Measurements from ENCODE around the gene C21orf91.

Gene C21orf91

GRCh38 chr21:17819114-17819876, at the start of gene C21orf91:
TSS of gene C21orf91 (minus strand) at chr21:17819356. CDS start at chr21:17818318, 1,038 bp downstream.
- ATAC-seq (ENCODE audit: low read depth) (peak; percentile 82), DNase-seq (ENCODE audit: low spot score in 2 of 2) (peak; percentile 85 to 89)
- Mint-ChIP-seq H3K27me3 (no peaks in the 10 kb centered on the region), H3K27ac (peak within 1 kb of the TSS; percentile 96), H3K4me1 (peaks cover 13% of the 10 kb centered on the region), H3K4me3 (peak within 1 kb of the TSS; percentile 92), H3K9me3 (no peaks in the 10 kb centered on the region), H3K36me3 (peaks cover 4% of the 10 kb centered on the region)

GRCh38 chr21:17866590-17866989, 47.4 kb upstream of the C21orf91 start:
- Mint-ChIP-seq H3K27ac (no peak overlapping the region), H3K4me1 (no peaks in the 10 kb centered on the region), H3K4me3 (no peak overlapping the region), H3K9me3 (peaks cover 3% of the 10 kb centered on the region), H3K36me3 (no peaks in the 10 kb centered on the region), H3K27me3 (no peaks in the 10 kb centered on the region)
- ATAC-seq (ENCODE audit: low read depth) (no peak), DNase-seq (ENCODE audit: low spot score in 2 of 2) (no peak)

- peaks cover 6% of the 10 kb centered on the region for H3K27me3 Mint-ChIP-seq
- no peak overlapping the region for H3K27ac Mint-ChIP-seq
- H3K4me3 Mint-ChIP-seq, result no peak overlapping the region
- no peaks in the 10 kb centered on the region for H3K36me3 Mint-ChIP-seq
- no peaks in the 10 kb centered on the region for H3K4me1 Mint-ChIP-seq
- DNase-seq (ENCODE audit: low spot score in 2 of 2) (no peak), ATAC-seq (ENCODE audit: low read depth) (no peak)
- no peaks in the 10 kb centered on the region for H3K9me3 Mint-ChIP-seq
Measured at GRCh38 chr21:17859661-17860060, 40.5 kb upstream of the C21orf91 start.

- DNase-seq (ENCODE audit: low spot score in 2 of 2) (no peak), ATAC-seq (ENCODE audit: low read depth) (no peak)
- H3K36me3 Mint-ChIP-seq, result no peaks in the 10 kb centered on the region
- peaks cover 1% of the 10 kb centered on the region for H3K4me1 Mint-ChIP-seq
- no peak overlapping the region for H3K4me3 Mint-ChIP-seq
- no peak overlapping the region for H3K27ac Mint-ChIP-seq
- H3K9me3 Mint-ChIP-seq, result no peaks in the 10 kb centered on the region
- peaks cover 6% of the 10 kb centered on the region for H3K27me3 Mint-ChIP-seq
Measured at GRCh38 chr21:17858747-17859146, 39.6 kb upstream of the C21orf91 start.

- Mint-ChIP-seq H3K27me3 (peaks cover 3% of the 10 kb centered on the region), H3K4me3 (no peak overlapping the region), H3K27ac (no peak overlapping the region), H3K36me3 (no peaks in the 10 kb centered on the region), H3K9me3 (no peaks in the 10 kb centered on the region), H3K4me1 (peaks cover 5% of the 10 kb centered on the region)
- ATAC-seq (ENCODE audit: low read depth), result no peak
- no peak for DNase-seq (ENCODE audit: low spot score in 2 of 2)
Measured at GRCh38 chr21:17854745-17855144, 35.6 kb upstream of the C21orf91 start.

GRCh38 chr21:17853393-17854275, 34.5 kb upstream of the C21orf91 start:
- Mint-ChIP-seq H3K4me3 (no peak overlapping the region), H3K27me3 (peaks cover 3% of the 10 kb centered on the region), H3K9me3 (no peaks in the 10 kb centered on the region), H3K27ac (no peak overlapping the region), H3K36me3 (no peaks in the 10 kb centered on the region), H3K4me1 (peaks cover 5% of the 10 kb centered on the region)
- DNase-seq (ENCODE audit: low spot score in 2 of 2), result no peak
- ATAC-seq (ENCODE audit: low read depth), result no peak

GRCh38 chr21:17848228-17848627, 29.1 kb upstream of the C21orf91 start:
- Mint-ChIP-seq H3K27ac (no peak overlapping the region), H3K27me3 (no peaks in the 10 kb centered on the region), H3K4me1 (peaks cover 2% of the 10 kb centered on the region)

DNA sequence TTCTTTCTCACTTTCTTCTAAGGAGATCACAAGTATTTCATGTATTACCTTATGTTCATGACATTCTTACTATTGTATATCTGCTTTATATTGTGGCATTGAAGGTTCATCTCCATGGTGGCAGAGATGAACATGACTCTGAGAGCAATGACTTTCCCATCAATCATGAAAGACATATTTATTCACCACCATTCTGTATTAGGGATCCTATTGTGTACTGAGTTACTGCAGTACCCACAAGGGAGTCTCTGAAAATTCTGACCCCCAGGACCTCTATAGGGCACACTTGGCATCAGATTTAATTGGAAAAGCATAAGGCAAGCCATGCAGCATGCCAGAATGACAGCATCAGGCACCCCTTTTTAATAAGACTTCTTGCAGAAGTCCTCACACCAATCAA, 21.9 kb upstream of the C21orf91 start:
- Mint-ChIP-seq H3K9me3 (no peaks in the 10 kb centered on the region), H3K27me3 (peaks cover 2% of the 10 kb centered on the region), H3K36me3 (no peaks in the 10 kb centered on the region), H3K4me3 (no peak overlapping the region), H3K27ac (no peak overlapping the region), H3K4me1 (peaks cover 2% of the 10 kb centered on the region)
- DNase-seq (ENCODE audit: low spot score in 2 of 2) (no peak), ATAC-seq (ENCODE audit: low read depth) (no peak)

More at GRCh38 chr21:17848228-17848627, 29.1 kb upstream of the C21orf91 start:
- no peaks in the 10 kb centered on the region for H3K9me3 Mint-ChIP-seq
- no peaks in the 10 kb centered on the region for H3K36me3 Mint-ChIP-seq
- no peak overlapping the region for H3K4me3 Mint-ChIP-seq
- ATAC-seq (ENCODE audit: low read depth) (no peak), DNase-seq (ENCODE audit: low spot score in 2 of 2) (no peak)

DNA sequence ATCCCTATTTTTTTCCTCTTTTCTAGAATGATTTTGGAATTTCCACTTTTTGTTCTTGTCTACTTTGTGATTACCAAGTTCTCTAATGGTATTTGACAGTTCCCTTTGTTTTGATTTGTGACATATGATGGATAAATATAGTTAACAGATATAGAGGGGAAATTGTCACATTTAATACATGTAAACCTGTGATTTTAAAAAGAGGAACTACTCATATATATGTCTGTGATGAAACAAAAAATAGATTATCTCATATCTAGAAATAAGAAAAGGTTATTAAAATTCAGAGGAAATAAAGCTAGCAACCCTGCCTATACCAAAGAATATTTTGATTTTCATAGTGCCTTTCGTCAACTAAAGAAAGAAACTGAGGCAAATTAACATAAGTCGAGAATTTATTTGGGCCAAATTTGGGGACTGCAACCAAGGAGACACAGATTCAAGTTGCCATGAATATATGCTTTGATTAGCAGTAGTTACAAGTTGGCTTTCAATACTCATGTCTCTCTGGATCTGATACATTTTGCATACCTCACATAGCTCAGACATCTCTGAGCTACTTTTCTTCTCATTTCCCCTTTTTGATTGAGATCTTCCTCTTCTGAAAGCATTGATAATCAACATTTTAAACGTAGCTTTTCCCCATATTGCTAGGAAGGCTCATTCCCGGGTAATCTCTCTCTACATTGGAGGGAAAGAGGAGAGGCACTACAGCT, 15.6 kb upstream of the C21orf91 start:
- peak in 1 of 2 donors; percentile 8 for DNase-seq (ENCODE audit: low spot score in 2 of 2)
- H3K4me3 Mint-ChIP-seq, result no peak overlapping the region
- peaks cover 2% of the 10 kb centered on the region for H3K27me3 Mint-ChIP-seq
- H3K36me3 Mint-ChIP-seq, result no peaks in the 10 kb centered on the region
- no peaks in the 10 kb centered on the region for H3K9me3 Mint-ChIP-seq
- H3K4me1 Mint-ChIP-seq, result peaks cover 7% of the 10 kb centered on the region
- H3K27ac Mint-ChIP-seq, result peak overlapping the region; percentile 1
- ATAC-seq (ENCODE audit: low read depth), result peak; percentile 96

GRCh38 chr21:17829472-17829871, 10.3 kb upstream of the C21orf91 start:
- H3K4me3 Mint-ChIP-seq, result no peak overlapping the region
- peaks cover under 1% of the 10 kb centered on the region for H3K4me1 Mint-ChIP-seq
- H3K36me3 Mint-ChIP-seq, result peaks cover 2% of the 10 kb centered on the region
- H3K27ac Mint-ChIP-seq, result no peak overlapping the region
- DNase-seq (ENCODE audit: low spot score in 2 of 2) (no peak), ATAC-seq (ENCODE audit: low read depth) (no peak)
- peaks cover 1% of the 10 kb centered on the region for H3K9me3 Mint-ChIP-seq
- no peaks in the 10 kb centered on the region for H3K27me3 Mint-ChIP-seq

GRCh38 chr21:17828223-17828622, 9.1 kb upstream of the C21orf91 start:
- Mint-ChIP-seq H3K4me3 (no peak overlapping the region), H3K36me3 (peaks cover 2% of the 10 kb centered on the region), H3K27me3 (no peaks in the 10 kb centered on the region), H3K9me3 (peaks cover 1% of the 10 kb centered on the region), H3K4me1 (no peaks in the 10 kb centered on the region), H3K27ac (no peak overlapping the region)
- DNase-seq (ENCODE audit: low spot score in 2 of 2) (no peak), ATAC-seq (ENCODE audit: low read depth) (no peak)

DNA sequence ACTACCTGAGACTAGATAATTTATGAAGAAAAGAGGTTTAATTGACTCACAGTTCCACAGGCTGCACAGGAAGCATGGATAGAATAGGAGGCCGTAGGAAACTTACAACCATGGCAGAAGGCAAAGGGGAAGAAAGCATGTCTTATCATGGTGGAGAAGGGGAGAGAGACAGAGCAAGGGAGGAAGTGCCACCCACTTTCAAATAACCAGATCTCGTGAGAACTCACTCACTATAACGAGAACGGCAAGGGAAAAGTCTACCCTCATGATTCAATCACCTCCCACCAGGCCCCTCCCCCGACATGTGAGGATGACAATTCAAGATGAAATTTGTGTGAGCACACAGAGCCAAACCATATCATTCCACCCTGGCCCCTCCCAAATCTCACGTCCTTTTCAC, 4.7 kb upstream of the C21orf91 start:
- peaks cover 2% of the 10 kb centered on the region for H3K36me3 Mint-ChIP-seq
- DNase-seq (ENCODE audit: low spot score in 2 of 2) (no peak), ATAC-seq (ENCODE audit: low read depth) (no peak)
- H3K4me1 Mint-ChIP-seq, result peaks cover 3% of the 10 kb centered on the region
- H3K27ac Mint-ChIP-seq, result no peak overlapping the region
- H3K9me3 Mint-ChIP-seq, result peaks cover 1% of the 10 kb centered on the region
- H3K4me3 Mint-ChIP-seq, result no peak overlapping the region
- H3K27me3 Mint-ChIP-seq, result no peaks in the 10 kb centered on the region

- Mint-ChIP-seq H3K27me3 (no peaks in the 10 kb centered on the region), H3K27ac (peak overlapping the region; percentile 96), H3K9me3 (peaks cover 1% of the 10 kb centered on the region), H3K36me3 (peaks cover 2% of the 10 kb centered on the region), H3K4me3 (peak overlapping the region; percentile 54), H3K4me1 (peaks cover 10% of the 10 kb centered on the region)
- ATAC-seq (ENCODE audit: low read depth) (no peak), DNase-seq (ENCODE audit: low spot score in 2 of 2) (no peak)
Measured at GRCh38 chr21:17821121-17821520, 2.0 kb upstream of the C21orf91 start.

- no peak for DNase-seq (ENCODE audit: low spot score in 2 of 2)
- no peaks in the 10 kb centered on the region for H3K36me3 Mint-ChIP-seq
- H3K27me3 Mint-ChIP-seq, result no peaks in the 10 kb centered on the region
- H3K27ac Mint-ChIP-seq, result peak overlapping the region; percentile 96
- peak overlapping the region; percentile 92 for H3K4me3 Mint-ChIP-seq
- H3K4me1 Mint-ChIP-seq, result peaks cover 10% of the 10 kb centered on the region
- no peaks in the 10 kb centered on the region for H3K9me3 Mint-ChIP-seq
- ATAC-seq (ENCODE audit: low read depth), result peak; percentile 69
Measured at GRCh38 chr21:17819877-17820229, 697 bp upstream of the C21orf91 start.

Data from memory B cell (primary cell).